ENCODE measurements around the gene GRIK2.
"Not testable (repeated sequence)": the region's sequence is repeated elsewhere in the genome, so short reads cannot be mapped to it uniquely, and the experiment has no call there.

The GRIK2 gene

GRCh38 chr6:101393251-101393828, at the start of gene GRIK2:
TSS of gene GRIK2 (plus strand) at chr6:101393708.
- DNase-seq: no peak

- no peak for DNase-seq
These were observed 48.6 kb upstream of the GRIK2 start for GRCh38 chr6:101344885-101345284.

- no peak for DNase-seq
These were observed 44.7 kb upstream of the GRIK2 start for GRCh38 chr6:101348816-101349215.

- DNase-seq: not testable (repeated sequence)
These were observed 42.9 kb upstream of the GRIK2 start for GRCh38 chr6:101350631-101351030.

- no peak for DNase-seq
These were observed 42.3 kb upstream of the GRIK2 start for GRCh38 chr6:101351173-101351572.

GRCh38 chr6:101352316-101352715, 41.2 kb upstream of the GRIK2 start:
- DNase-seq: no peak

- DNase-seq: no peak
These were observed 28.3 kb upstream of the GRIK2 start for GRCh38 chr6:101365181-101365580.

- DNase-seq: no peak
These were observed 13.6 kb upstream of the GRIK2 start for GRCh38 chr6:101379926-101380325.

GRCh38 chr6:101380897-101381630, 12.4 kb upstream of the GRIK2 start:
- no peak for DNase-seq

GRCh38 chr6:101383747-101384146, 9.8 kb upstream of the GRIK2 start:
- DNase-seq: not testable (repeated sequence)

- no peak for DNase-seq
These were observed 6.5 kb upstream of the GRIK2 start for GRCh38 chr6:101386982-101387381.

GRCh38 chr6:101391772-101392585, 1.5 kb upstream of the GRIK2 start:
- no peak for DNase-seq

- DNase-seq: no peak
These were observed 800 bp upstream of the GRIK2 start for GRCh38 chr6:101392586-101393230.

GRCh38 chr6:101393829-101394251, 332 bp downstream of the GRIK2 start:
- DNase-seq: no peak

- no peak for DNase-seq
These were observed 1.4 kb downstream of the GRIK2 start for GRCh38 chr6:101394936-101395335.

GRCh38 chr6:101395345-101395744, 1.8 kb downstream of the GRIK2 start:
- no peak for DNase-seq

GRCh38 chr6:101396548-101397173, 3.2 kb downstream of the GRIK2 start:
- no peak for DNase-seq

- no peak for DNase-seq
These were observed 3.7 kb downstream of the GRIK2 start for GRCh38 chr6:101397199-101397598.

GRCh38 chr6:101398716-101399615, 5.5 kb downstream of the GRIK2 start:
- no peak for DNase-seq

GRCh38 chr6:101399616-101400162, 6.2 kb downstream of the GRIK2 start:
- no peak for DNase-seq

All from stimulated activated CD4-positive, alpha-beta T cell treated with anti-CD3 and anti-CD28 coated beads, Interleukin-4, amount 100 ng/mL, for 4 hours (primary cell).